H9 (cell line): ENCODE results near the gene PARL. TPM values are rescaled to one million over a fixed set of nuclear protein-coding genes. Genes with fewer than 3 reads are reported as not detected.

ENCODE experiments used
- DNase-seq: peaks from one replicate; pipeline ENCODE4 v3.0.0-alpha.2; 2017
- H2AFZ ChIP-seq: one replicate; pipeline ENCODE4 v1.6.1; 2013; ENCODE audit warnings: mild to moderate bottlenecking, low read length, control low read depth, moderate library complexity
- H2AK5ac ChIP-seq: 2 replicates; pipeline ENCODE4 v1.6.1; 2013; ENCODE audit warnings: low read length, control low read depth, mixed read lengths; ENCODE audit not compliant: insufficient read length
- H2BK120ac ChIP-seq: one replicate; pipeline ENCODE4 v1.6.1; 2013; ENCODE audit warnings: low read depth, mild to moderate bottlenecking, low read length, control low read depth, inconsistent platforms; ENCODE audit not compliant: poor library complexity, severe bottlenecking
- H2BK12ac ChIP-seq: 2 replicates; pipeline ENCODE4 v1.6.1; 2013; ENCODE audit warnings: low read length, control low read depth, mixed read lengths, low read depth; ENCODE audit not compliant: insufficient read length
- H2BK15ac ChIP-seq: 2 replicates; pipeline ENCODE4 v1.6.1; 2013; ENCODE audit warnings: low read depth, low read length, control low read depth
- H2BK20ac ChIP-seq: one replicate; pipeline ENCODE4 v1.6.1; 2013; ENCODE audit warnings: low read depth, mild to moderate bottlenecking, low read length, control low read depth, inconsistent platforms; ENCODE audit not compliant: poor library complexity, severe bottlenecking
- H2BK5ac ChIP-seq: 2 replicates; pipeline ENCODE4 v1.6.1; 2013; ENCODE audit warnings: low read length, control low read depth, mixed read lengths; ENCODE audit not compliant: insufficient read length
- H3K14ac ChIP-seq: 2 replicates; pipeline ENCODE4 v1.6.1; 2013; ENCODE audit warnings: low read length, control low read depth; ENCODE audit not compliant: insufficient read depth
- H3K18ac ChIP-seq: 2 replicates; pipeline ENCODE4 v1.6.1; 2013; ENCODE audit warnings: low read depth, mild to moderate bottlenecking, mixed read lengths, low read length, control low read depth; ENCODE audit not compliant: insufficient read length
- H3K23ac ChIP-seq: 2 replicates; pipeline ENCODE4 v1.6.1; 2013; ENCODE audit warnings: low read length, control low read depth, mixed read lengths, low read depth; ENCODE audit not compliant: insufficient read length
- H3K23me2 ChIP-seq: 2 replicates; pipeline ENCODE4 v1.6.1; 2013; ENCODE audit warnings: low read depth, mild to moderate bottlenecking, mixed read lengths, low read length, control low read depth; ENCODE audit not compliant: insufficient read length, poor library complexity, severe bottlenecking
- H3K27ac ChIP-seq: 2 replicates; pipeline ENCODE4 v1.5.1; 2013; ENCODE audit warnings: low read length, control low read depth, mixed read lengths, low read depth; ENCODE audit not compliant: insufficient read length
- H3K27me3 ChIP-seq: 2 replicates; pipeline ENCODE4 v1.6.1; 2013; ENCODE audit warnings: low read length, control low read depth, inconsistent platforms; ENCODE audit not compliant: insufficient read depth
- H3K4ac ChIP-seq: 2 replicates; pipeline ENCODE4 v1.6.1; 2013; ENCODE audit warnings: low read depth, mild to moderate bottlenecking, control low read depth, inconsistent platforms, low read length, moderate library complexity
- H3K4me1 ChIP-seq: 2 replicates; pipeline ENCODE4 v1.6.1; 2013; ENCODE audit warnings: low read length, control low read depth, inconsistent platforms; ENCODE audit not compliant: insufficient read depth
- H3K4me2 ChIP-seq: 2 replicates; pipeline ENCODE4 v1.6.1; 2013; ENCODE audit warnings: low read length, control low read depth, mixed read lengths; ENCODE audit not compliant: insufficient read length, insufficient read depth
- H3K56ac ChIP-seq: 2 replicates; pipeline ENCODE4 v1.6.1; 2013; ENCODE audit warnings: low read depth, mild to moderate bottlenecking, mixed read lengths, low read length, control low read depth; ENCODE audit not compliant: insufficient read length
- H3K79me1 ChIP-seq: 2 replicates; pipeline ENCODE4 v1.6.1; 2013; ENCODE audit warnings: low read depth, mild to moderate bottlenecking, moderate library complexity, low read length, control low read depth, inconsistent platforms; ENCODE audit not compliant: insufficient read depth, poor library complexity, severe bottlenecking
- H3K79me2 ChIP-seq: 2 replicates; pipeline ENCODE4 v1.6.1; 2013; ENCODE audit warnings: low read length, control low read depth, inconsistent platforms; ENCODE audit not compliant: insufficient read depth
- H3K9ac ChIP-seq: 2 replicates; pipeline ENCODE4 v1.6.1; 2013; ENCODE audit warnings: low read length, control low read depth, mixed read lengths; ENCODE audit not compliant: insufficient read length; ENCODE audit errors: extremely low read depth
- H3K9me3 ChIP-seq: one replicate; pipeline ENCODE4 v1.6.1; 2013; ENCODE audit warnings: low read depth, low read length, inconsistent platforms; ENCODE audit not compliant: control insufficient read depth
- H3T11ph ChIP-seq: one replicate; pipeline ENCODE4 v1.6.1; 2013; ENCODE audit warnings: mild to moderate bottlenecking, low read length, control low read depth, inconsistent platforms
- H4K20me1 ChIP-seq: one replicate; pipeline ENCODE4 v1.6.1; 2013; ENCODE audit not compliant: control insufficient read depth, insufficient read length, insufficient read depth
- H4K5ac ChIP-seq: 2 replicates; pipeline ENCODE4 v1.6.1; 2013; ENCODE audit warnings: low read depth, mild to moderate bottlenecking, mixed read lengths, low read length, control low read depth; ENCODE audit not compliant: insufficient read length
- H4K8ac ChIP-seq: replicated peaks from 2 replicates; pipeline ENCODE4 v1.6.1; 2013; ENCODE audit warnings: low read length, control low read depth, mixed read lengths, low read depth; ENCODE audit not compliant: insufficient read length
- H4K91ac ChIP-seq: 2 replicates; pipeline ENCODE4 v1.6.1; 2013; ENCODE audit warnings: low read depth, mild to moderate bottlenecking, moderate library complexity, mixed read lengths, low read length, control low read depth; ENCODE audit not compliant: insufficient read length
- H3K27ac Mint-ChIP-seq, 3 experiments: 2 replicates in 2 of 3; 3 replicates in 1 of 3; pipeline ENCODE4 v1.8.0; 2020 to 2021; ENCODE audit warnings: mixed read lengths in 3 of 3, mild to moderate bottlenecking in 1 of 3, moderate library complexity in 1 of 3
- H3K27me3 Mint-ChIP-seq: 2 replicates; pipeline ENCODE4 v1.8.0; 2021; ENCODE audit warnings: low read depth, mild to moderate bottlenecking, moderate library complexity, mixed read lengths
- H3K36me3 Mint-ChIP-seq, 3 experiments: 2 replicates in 2 of 3; 3 replicates in 1 of 3; pipeline ENCODE4 v1.8.0; 2020 to 2021; ENCODE audit warnings: low read depth in 3 of 3, mixed read lengths in 3 of 3; ENCODE audit not compliant: insufficient read depth in 1 of 3
- H3K4me1 Mint-ChIP-seq, 2 experiments: 2 replicates each; pipeline ENCODE4 v1.8.0; 2020; ENCODE audit warnings: mixed read lengths in 2 of 2
- H3K4me3 Mint-ChIP-seq, 2 experiments: 2 replicates in 1 of 2; 3 replicates in 1 of 2; pipeline ENCODE4 v1.8.0; 2020 to 2021; ENCODE audit warnings: mild to moderate bottlenecking in 2 of 2, mixed read lengths in 2 of 2, moderate library complexity in 1 of 2
- H3K9me3 Mint-ChIP-seq, 2 experiments: 2 replicates in 1 of 2; 3 replicates in 1 of 2; pipeline ENCODE4 v1.8.0; 2020; ENCODE audit warnings: mild to moderate bottlenecking in 2 of 2, mixed read lengths in 2 of 2, moderate library complexity in 1 of 2
- WGBS: extraction: QIAGEN DNeasy Blood & Tissue Kit; methylation state at CpG from one replicate; pipeline ENCODE4 v1.1.7; 2013; ENCODE audit warnings: missing lambda C conversion rate, low lambda C conversion rate, mixed read lengths; ENCODE audit not compliant: insufficient read length; ENCODE audit errors: extremely low coverage; 5-methylcytosine and 5-hydroxymethylcytosine counted together
- total RNA-seq: library from RNA; stranded (reverse); gene quantifications from 2 replicates; pipeline ENCODE4 v1.2.1, GENCODE V29; 2021
- TF ChIP-seq, protein P1 (sequence below): fragments of 200-600 bp; sonication (generic); conservative IDR thresholded peaks from 3 replicates; pipeline ENCODE4 v1.8.0; 2021; ENCODE audit warnings: antibody characterized with exemption, mild to moderate bottlenecking

The PARL gene
- total RNA-seq, 1 experiment from 2014 or later = 94.5 TPM

DNA sequence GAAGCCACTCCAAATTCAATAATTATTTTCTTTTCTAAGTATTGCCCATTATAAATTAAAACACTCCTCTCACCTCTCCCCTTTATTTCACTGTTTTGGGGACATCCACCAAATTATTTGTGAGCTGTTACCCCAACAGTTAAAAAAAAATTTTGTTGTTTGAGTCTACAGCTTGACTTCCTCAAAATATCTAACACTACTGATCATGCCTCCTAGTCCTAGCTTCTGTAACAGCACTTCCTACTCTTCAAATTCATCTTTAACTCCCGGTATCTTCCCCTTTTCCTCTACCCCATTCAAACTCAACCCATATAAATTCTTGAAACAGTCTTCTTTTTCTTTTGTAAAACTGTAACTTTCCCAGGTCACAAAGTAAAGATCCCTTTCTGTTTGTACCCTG lies 15.9 kb downstream of the PARL start:
- 100% methylated on average over 1 of the region's 1 CpG for WGBS
- H3K56ac ChIP-seq = no peak overlapping the region

More for the DNA sequence above, 15.9 kb downstream of the PARL start:
- no peak overlapping the region for H4K5ac ChIP-seq
- no peak overlapping the region for H2AK5ac ChIP-seq
- no peak overlapping the region for H2BK5ac ChIP-seq
- no peak overlapping the region for H3K4me2 ChIP-seq
- DNase-seq = no peak
- H3K14ac ChIP-seq = no peak overlapping the region
- TF ChIP-seq, protein P1, sequence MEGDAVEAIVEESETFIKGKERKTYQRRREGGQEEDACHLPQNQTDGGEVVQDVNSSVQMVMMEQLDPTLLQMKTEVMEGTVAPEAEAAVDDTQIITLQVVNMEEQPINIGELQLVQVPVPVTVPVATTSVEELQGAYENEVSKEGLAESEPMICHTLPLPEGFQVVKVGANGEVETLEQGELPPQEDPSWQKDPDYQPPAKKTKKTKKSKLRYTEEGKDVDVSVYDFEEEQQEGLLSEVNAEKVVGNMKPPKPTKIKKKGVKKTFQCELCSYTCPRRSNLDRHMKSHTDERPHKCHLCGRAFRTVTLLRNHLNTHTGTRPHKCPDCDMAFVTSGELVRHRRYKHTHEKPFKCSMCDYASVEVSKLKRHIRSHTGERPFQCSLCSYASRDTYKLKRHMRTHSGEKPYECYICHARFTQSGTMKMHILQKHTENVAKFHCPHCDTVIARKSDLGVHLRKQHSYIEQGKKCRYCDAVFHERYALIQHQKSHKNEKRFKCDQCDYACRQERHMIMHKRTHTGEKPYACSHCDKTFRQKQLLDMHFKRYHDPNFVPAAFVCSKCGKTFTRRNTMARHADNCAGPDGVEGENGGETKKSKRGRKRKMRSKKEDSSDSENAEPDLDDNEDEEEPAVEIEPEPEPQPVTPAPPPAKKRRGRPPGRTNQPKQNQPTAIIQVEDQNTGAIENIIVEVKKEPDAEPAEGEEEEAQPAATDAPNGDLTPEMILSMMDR = no peak
- H3K36me3 Mint-ChIP-seq = peaks cover 31 to 45% (median 39%) of the 10 kb centered on the region in 3 experiments
- H3K27ac ChIP-seq = no peak overlapping the region
- H3K4me1 Mint-ChIP-seq = no peaks in the 10 kb centered on the region
- peaks cover 2% of the 10 kb centered on the region; the same call in 1 of the 2 replicates for H3K79me2 ChIP-seq
- H3K4me3 Mint-ChIP-seq = no peak overlapping the region
- H3K9me3 ChIP-seq = no peaks in the 10 kb centered on the region
- no peak overlapping the region for H2AFZ ChIP-seq
- no peak overlapping the region for H2BK120ac ChIP-seq
- no peaks in the 10 kb centered on the region for H4K20me1 ChIP-seq
- H4K91ac ChIP-seq = no peak overlapping the region
- no peak overlapping the region for H2BK12ac ChIP-seq
- no peak overlapping the region for H2BK20ac ChIP-seq
- no peak overlapping the region for H3K4ac ChIP-seq
- H2BK15ac ChIP-seq = no peak overlapping the region
- no peaks in the 10 kb centered on the region for H3K27me3 ChIP-seq
- no peak overlapping the region for H3K27ac Mint-ChIP-seq
- peaks cover 4% of the 10 kb centered on the region for H3K79me1 ChIP-seq
- H3T11ph ChIP-seq = no peak overlapping the region
- H3K9ac ChIP-seq = no peak overlapping the region
- H3K27me3 Mint-ChIP-seq = no peaks in the 10 kb centered on the region
- H3K4me1 ChIP-seq = no peaks in the 10 kb centered on the region
- no peaks in the 10 kb centered on the region for H3K23me2 ChIP-seq
- H3K23ac ChIP-seq = no peak overlapping the region
- no peak overlapping the region for H3K18ac ChIP-seq
- H3K9me3 Mint-ChIP-seq = peaks cover 3% of the 10 kb centered on the region in 2 experiments; a peak in 2 of 5 replicates
- no peak overlapping the region for H4K8ac ChIP-seq
